HG03060 (cell line): ENCODE data around the gene SCGB3A1.

Source experiments
- ATAC-seq: cut with Tn5 transposase; IDR thresholded peaks from one replicate; pipeline ENCODE4 v1.9.1; 2021; ENCODE audit warnings: low read depth, moderate number of reproducible peaks; ENCODE audit not compliant: unreplicated experiment

Gene SCGB3A1

DNA sequence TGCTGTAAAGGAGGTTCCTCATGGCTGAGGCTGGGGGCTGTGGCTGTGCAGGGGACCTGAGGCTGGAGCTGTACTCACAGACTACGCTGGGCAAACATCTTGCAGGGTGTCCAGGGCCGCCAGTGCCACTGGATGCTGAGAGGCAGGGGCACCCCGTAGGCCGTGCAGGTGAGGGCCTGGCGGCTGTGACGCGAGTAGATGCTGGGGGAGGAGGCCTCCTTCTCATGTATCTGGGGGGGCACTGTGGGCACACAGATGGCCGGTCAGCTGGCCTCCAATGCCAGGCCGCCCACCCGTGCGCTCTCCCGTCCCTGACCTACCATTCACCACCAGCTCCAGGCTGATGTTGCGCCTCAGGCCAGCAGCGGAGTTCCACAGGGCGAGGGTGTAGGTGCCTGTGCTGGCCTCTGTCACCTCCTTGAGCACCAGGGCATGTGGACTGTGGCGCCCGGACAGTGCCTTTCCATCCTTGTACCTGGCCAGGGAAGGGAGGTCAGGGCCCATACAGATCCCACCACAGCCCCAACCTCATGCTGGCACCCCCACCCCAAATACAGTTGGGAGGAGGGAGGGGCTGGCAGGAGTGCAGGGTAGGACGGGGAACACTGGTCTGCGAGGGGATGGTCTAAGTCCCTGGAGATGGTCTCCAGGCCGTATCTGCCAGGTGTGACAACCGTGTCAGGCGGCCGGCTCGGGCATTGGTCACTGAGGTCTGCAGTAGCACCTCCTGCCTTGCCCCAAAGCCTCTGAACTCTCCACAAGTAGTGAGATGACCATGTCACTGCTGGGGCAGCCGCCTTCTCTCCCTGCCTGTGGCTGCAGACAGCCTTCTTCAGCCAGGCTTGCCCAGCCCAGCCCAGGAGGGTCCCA is 34.7 kb upstream of the SCGB3A1 start:
- no peak for ATAC-seq

DNA sequence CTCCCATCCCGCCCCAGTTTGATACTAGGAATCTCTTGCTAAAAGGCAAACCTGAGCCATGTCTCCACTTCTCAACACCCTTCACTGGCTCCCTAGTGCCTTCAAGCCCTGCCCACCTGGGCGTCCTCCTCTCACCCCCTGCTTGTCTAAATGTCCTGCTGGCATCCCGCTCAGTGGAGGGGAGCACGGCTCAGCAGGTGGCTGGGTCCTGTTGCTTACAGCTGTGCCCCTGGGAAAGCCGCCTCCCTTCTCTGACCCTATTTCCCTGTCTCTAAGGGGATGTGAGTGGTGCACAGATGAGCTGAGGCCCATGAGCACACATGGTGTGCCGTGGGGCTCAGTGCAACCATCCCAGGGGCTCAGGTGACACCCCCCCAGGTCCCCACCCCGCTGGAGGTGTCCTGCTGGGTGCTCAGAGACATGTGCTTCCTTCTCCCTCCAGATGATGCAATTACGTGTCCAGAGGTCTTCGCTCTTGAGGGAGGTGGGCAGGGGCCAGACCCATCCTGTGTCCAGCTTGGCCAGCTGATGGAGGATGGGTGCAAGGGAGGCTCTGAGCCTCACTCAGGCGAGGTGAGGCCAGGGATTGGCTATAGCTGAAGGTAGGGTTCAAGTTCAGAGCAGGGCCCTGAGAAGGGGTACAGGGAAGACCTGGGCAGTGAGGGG is 34.0 kb upstream of the SCGB3A1 start:
- no peak for ATAC-seq

DNA sequence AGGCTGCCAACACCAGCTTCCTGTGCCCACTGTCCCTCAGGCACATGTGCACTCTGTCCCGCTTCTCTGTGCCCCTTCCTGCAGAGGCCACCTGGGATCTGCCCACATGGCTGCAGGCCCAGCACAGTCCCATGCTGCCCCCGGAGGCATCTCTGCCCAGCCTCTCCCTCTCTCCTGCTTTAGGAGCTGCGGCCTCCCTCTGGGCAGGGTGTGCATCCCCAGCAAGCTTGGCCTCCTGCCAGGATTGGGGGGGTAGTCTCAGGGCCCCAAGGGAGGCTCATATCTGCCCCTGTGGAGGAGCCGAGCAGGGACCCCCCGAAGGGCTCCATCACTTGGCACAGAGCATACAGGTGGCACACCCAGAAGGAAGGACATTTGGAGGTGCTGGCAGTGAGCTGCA is 33.3 kb upstream of the SCGB3A1 start:
- no peak for ATAC-seq

DNA sequence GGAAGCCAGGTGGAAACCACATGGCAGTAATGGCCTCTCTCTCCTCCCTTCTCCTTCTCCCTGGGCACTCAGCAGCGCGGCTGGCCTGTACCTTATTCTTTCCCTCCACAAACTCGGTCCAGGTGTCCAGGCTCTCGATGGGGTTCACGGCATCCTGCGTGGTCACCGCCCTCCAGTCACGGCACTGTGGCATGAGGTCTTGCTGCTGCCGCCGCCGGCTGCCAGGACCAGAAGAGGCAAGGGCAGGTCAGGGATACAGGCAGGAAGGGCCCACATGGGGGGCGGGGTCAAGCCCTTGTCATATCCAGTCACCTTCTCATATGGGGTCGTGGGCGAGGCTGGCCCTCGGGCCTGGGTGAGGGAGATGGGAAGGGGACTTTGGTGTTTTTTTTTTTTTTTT is 32.5 kb upstream of the SCGB3A1 start:
- no peak for ATAC-seq

DNA sequence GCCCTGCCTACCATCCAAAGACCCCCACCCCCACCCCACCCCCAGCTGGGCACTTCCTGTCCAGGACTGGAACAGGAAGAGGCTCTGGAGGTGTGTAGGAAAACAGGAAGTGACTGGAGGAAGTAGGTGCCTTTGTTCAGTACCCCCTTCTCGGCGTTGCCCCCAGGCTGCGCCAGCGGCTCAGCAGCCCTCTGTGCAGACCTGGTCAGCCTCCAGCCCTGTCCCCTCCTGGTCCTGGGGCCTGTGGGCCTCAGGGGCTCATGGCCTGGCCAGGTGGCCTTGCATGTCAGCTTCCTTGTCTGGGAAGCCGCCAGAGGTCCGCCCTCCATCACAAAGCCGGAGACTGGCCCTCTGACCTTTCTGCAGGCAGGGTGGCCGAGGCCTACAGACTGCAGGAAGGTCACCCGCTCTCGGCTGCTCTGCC is 32.1 kb upstream of the SCGB3A1 start:
- ATAC-seq, result no peak

DNA sequence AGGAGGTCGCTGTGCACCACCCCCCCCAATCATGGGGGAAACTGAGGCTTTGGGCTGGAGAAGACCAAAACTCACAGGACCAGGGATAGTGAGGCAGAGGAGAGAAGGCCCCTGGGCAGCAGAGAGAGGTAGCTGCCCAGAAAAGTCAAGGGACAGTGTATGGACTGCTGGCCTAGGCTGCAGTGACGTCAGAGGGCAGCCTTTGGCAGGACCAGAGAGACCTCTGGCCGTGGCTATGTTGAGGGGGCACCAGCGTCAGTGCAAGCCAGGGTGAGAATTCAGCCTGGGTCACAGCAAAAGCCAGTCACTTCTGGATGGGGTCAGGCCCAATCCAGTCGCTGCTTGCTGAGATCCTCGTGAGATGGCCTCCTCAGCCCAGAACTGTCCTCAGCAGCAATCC is 31.6 kb upstream of the SCGB3A1 start:
- no peak for ATAC-seq

DNA sequence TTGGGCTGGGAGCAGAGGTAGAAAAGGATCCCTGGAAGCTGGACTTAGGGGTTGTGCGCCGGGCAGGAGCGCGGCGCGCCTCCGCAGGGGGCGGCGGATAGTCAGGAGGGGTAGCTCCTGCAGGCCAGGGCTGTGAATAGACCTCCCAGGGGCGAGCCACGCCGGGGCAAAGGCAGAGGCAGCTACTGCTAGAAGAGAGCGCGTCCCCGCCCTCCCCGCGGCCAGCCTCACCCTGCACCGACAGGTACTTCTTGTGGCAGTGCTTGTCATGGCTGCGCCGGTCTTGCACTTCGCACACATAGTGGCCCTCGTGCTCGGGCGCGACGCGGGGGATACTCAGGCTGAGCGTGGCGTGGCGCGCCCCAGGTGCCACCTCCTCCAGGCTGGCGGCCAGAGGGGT is 30.0 kb upstream of the SCGB3A1 start:
- ATAC-seq, result no peak

DNA sequence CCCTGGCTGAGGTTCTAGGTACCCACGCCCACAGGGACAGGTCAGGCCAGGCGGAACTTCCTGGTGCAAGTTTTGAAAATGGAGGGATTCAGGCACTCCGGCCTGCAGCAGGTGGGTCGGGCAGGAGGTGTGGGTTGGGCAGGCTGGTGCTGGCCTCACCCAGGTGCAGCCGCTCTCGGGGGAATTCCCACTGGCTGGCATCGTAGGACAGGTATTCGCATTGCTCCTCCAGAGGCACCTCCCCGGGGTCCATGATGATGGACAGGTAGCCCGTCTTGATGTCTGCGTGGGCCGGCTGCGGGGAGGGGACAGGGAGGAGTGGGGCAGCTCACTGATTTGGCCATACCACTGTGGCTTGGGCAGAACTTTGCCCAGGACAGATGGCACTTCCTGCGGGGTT is 28.7 kb upstream of the SCGB3A1 start:
- ATAC-seq, result no peak

DNA sequence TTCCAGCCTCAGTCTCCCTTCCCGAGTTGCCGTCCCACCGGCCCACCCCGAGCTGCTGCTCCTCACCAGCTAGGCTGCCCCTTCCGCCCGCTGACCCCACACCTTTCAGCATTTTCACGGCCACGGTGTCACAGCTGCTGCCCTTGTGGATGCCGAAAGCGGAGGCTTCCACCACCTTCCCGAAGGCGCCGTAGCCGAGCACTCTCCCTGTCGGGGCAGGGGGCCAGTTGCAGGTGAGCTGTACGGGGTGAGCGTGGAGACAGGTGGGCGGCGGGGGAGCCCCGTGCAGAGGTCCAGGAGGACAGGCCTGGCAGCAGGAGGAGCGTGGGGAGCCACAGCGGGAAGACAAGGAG is 28.2 kb upstream of the SCGB3A1 start:
- no peak for ATAC-seq

DNA sequence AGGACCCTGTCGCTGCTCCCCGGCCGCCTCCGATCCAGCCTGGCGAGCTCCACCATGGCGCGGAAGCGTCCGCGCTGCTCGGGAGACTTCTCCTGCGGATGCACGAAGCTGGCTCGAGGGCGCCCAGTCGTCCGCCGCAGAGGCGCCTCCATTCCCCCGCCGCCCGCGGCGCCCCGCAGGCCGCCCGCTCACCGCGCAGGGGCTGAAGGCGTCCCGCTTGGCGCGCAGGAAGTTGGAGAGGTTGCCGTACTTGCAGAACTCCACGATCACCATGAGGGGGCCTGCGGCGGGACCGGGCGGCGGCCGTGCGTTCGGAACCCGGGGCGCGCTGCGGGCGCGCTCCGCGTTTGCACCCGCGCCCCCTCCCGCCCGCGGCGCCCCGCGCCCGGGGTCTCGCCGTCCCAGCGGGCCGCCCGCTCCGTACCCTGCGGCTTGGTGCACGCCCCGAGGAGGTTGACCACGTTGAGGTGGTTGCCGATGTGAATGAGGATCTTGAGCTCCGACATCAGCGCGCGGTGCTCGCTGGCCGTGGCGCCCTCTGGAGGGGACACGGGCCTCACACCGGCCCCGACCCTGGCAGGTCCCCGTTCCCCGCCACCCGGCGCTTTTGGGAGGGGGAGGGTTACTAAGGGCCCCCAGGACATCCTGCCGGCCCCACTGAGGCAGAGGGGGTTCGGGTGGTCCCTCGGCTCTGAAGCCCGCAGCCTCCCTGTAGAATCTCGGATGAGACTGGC is 27.7 kb upstream of the SCGB3A1 start:
- no peak for ATAC-seq

DNA sequence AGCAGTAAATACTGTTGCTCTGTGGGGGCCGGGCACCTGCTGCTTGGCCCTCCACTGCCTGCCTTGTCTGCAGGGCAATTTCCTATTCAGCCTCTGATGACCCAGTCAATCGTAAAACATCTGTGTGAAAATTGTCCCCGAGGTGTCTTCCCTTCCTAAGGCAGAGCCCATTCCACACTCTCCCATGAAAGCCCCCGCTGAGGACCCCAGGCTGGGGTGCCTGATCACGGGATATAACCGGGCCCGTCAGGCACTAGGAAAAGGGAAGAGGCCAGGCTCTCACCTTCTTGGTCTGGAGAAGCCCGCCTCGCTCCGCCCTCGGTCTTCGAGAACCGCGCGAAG is 27.2 kb upstream of the SCGB3A1 start:
- ATAC-seq, result no peak

DNA sequence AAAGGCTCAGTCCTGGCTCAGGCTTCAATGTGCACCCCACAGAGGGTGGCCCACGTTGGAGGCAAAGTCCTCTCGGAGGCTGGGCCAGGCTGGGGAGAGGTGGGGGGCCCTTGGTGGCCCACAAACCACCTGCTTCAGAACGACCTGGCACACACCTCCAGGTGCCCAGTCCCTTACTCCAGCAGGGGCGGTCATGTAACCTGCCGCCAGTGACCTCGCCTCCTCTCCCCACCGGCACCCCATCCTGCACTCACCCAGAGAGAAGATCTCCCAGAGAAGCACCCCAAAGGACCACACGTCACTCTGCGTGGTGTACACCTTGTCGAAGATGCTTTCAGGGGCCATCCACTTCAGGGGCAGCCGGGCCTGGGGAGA is 22.5 kb upstream of the SCGB3A1 start:
- ATAC-seq, result no peak

DNA sequence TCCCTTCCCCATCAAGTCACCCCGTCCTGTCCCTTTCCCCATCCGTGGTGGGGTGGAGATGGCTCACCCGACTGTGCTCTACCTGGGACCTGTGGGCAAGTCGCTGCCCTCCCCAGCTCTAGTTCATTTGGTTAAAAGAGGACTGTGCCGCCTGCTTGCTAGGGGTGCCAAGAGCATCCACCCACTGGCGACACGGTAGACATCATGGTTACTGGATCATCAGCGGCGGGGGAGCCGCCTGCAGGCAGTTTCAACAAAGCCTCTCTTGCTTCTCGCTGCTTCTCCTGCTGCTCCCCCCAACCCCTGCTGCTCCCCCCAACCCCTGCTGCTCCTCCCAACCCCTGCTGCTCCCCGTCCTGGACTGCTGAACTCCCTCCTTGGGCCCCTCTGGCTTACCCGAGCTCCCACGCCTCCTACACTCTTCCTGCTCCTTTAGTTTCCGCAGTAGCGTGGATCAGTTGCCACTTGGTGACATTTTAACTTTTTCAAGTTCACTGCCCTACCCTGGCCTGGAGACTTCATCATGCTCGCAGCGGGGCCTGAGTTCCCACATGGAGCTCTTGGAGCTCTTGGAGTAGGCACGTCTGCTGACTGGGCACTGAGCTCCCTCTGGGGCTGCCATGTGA is 22.0 kb upstream of the SCGB3A1 start:
- no peak for ATAC-seq

DNA sequence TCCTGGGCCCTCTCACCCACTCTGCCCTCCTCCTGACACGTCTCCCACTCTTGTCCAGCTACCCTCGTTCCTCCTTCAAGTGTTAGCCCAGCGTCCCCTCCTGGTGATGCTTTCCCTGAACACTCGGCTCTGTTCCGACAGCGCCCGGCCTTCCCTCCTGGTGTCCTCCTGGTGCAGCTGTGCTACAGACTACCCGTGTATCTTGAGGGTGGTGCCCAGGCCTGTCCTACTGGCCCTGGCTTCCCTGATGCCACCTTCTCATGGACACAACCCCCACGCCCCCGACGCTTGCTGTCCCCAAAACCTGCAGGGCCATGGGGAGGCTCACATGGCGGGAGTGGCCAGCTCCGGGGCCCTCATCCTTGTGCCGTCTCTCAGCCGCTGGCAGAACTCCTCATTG is 21.4 kb upstream of the SCGB3A1 start:
- no peak for ATAC-seq

DNA sequence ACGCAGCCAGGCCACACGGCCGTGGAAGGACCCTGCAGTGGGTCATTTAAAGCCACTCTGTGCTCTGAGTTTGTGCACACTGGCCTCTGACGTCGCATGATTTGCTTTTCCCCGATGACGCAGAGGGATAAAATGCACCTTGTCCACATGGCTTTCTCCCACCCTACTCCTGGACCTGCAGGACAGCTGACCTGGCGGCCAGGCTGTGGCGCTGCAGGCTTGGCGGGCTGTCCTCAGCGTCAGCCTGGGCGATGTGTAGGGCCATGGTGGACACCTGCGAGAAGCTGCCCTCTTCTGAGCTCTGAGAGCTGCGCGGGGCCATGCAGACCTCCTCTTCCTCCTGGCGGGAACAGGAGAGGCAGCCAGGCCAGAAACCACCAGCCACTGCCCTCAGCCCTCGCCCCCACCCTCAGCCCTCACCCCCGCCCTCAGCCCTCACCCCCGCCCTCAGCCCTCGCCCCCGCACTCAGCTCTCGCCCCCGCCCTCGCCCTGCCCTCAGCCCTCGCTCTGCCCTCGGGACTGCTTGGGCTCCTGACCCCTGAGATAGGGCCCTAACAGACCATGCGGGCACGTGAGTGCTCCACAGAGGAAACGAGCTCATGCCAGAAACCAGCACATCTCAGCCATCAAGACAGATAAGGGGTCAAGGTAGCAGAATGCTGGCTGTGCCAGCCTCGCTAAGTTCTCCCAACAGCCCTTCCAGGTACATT is 20.0 kb upstream of the SCGB3A1 start:
- ATAC-seq, result no peak

DNA sequence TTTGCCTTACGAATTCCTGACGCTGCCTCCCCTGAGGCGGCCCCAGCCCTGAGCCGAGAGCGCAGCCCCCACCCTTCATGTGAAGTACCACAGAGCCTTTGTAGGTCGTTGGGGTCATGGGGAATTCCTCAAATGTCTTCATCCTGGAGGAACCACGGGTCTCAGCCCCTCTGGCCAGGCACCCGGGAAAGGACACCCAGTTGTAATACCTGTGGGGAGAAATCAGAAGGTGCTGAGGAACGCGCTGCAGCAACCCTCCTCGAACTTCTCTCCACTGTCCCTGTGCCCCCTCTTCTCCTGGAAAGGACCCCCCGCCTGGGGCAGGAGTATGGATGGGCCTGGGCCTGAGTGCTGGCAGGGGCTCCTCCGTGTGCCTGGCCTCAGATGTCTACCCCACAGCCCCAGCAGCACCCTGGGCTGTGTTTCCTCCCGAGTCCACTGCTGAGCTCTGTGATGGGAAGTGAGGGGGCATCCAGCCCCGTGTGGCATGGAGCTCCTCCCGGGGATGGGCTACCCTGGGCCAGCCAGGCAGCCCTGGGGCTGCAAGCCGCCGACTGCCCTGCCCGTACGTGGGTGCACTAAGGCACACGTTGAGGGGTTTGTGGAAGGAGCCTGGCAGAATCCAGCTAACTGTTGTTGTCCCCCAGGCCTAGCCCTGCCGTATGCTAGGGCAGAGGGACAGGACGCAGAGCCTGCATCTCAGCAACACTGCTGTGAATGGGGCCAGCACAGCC is 18.7 kb upstream of the SCGB3A1 start:
- ATAC-seq, result no peak

DNA sequence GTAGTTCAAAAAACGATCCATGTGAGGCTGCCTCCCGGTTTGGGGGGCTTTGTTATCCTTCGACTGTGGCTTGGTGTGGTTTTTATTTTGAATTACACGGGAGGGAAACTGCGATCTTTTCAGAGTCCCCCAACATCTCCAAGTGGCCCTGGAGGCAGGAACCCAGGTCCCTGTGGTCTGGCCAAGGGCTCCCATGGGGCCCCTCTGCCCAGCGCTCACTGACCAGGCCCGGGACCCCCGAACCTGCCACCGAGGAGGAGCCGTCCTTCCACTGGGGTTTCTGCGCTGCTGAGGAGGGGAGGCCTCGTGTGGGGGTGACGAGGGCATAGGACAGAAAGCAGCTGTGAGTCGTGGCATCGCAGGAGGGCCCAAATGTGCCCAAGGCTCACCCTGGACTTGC is 18.1 kb upstream of the SCGB3A1 start:
- ATAC-seq, result no peak

DNA sequence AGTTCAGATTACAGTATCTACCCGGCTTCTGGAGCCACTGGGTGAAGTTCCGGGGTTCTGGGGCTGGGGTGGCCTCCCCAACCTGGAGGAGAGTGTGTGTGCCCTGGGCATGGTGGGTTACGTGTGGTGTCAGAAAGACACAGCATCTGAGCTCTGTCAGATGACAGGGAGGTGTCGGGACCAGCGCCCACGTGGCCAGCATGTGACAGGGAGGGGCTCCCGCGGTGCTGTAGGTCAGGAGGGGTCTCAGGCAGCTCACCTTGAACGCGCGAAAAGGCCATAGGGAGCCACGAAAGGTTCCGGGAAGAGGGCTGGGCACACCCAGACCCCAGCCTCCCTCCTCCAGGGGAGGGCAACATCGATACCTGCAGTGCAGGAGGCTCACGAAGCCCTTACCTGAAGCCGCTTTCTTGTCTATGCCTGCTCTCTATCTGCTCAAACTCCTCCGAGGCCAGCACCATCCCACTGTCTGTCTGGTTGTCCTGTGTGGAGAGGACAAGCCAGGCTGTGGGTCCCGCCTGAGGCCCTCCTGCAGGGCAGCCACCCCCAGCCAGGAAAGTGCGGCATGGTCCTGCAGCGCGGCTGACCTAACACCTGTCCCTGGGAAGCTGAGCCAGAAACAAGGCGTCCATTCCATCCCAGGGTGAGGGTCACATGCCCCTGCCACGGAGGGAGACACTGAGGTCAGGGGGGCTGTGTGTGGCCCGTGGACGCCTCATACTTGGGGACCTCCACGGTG is 17.4 kb upstream of the SCGB3A1 start:
- no peak for ATAC-seq

DNA sequence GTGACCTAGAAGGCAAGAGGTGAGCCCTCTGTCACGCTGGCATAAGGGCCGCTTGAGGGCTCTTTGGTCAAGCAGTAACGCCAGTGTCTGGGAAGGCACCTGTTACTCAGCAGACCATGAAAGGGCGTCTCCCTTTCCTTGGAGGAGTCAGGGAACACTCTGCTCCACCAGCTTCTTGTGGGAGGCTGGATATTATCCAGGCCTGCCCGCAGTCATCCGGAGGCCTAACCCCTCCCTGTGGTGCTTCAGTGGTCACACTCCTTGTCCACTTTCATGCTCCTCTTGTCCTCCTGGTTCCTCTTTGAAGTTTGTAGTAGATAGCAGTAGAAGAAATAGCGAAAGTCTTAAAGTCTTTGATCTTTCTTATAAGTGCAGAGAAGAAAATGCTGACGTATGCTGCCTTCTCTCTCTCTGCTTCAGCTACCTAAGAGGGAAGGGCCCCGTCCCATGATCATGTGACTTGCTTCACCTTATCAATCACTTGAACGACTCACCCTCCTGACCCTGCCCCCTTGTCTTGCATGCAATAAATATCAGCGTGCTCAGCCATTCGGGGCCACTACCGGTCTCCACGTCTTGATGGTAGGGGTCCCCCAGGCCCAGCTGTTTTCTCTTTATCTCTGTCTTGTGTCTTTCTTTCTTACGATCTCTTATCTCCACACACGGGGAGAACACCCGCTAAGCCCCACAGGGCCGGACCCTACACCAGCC is 16.7 kb upstream of the SCGB3A1 start:
- ATAC-seq, result no peak
